Cerebellar nuclear complex (tissue), 1 donor: ENCODE data around the gene DCP1B.

Experiments
- DNase-seq, 2 experiments: peaks; one replicate each; lab custom pipeline; 2025; lab: John Stamatoyannopoulos, UW

Gene DCP1B

GRCh38 chr12:2004113-2004929, at the start of gene DCP1B:
DCP1B (minus strand) TSS chr12:2004457; CDS start chr12:2004431, 26 bp downstream.
- peak; percentile 74 to 91 for DNase-seq

GRCh38 chr12:2053691-2054090, 49.4 kb upstream of the DCP1B start:
- DNase-seq = no peak

GRCh38 chr12:2052826-2053678, 48.8 kb upstream of the DCP1B start, which contains the start of gene CACNA1C:
CACNA1C (plus strand) TSS chr12:2052987; CDS start chr12:2053563, 576 bp downstream.
- DNase-seq = no peak

GRCh38 chr12:2051700-2052621, 47.7 kb upstream of the DCP1B start:
- DNase-seq = no peak

GRCh38 chr12:2049604-2050540, 45.6 kb upstream of the DCP1B start:
- no peak for DNase-seq

GRCh38 chr12:2047752-2048151, 43.5 kb upstream of the DCP1B start:
- DNase-seq = no peak

- no peak for DNase-seq
Observed at GRCh38 chr12:2046957-2047356, 42.7 kb upstream of the DCP1B start.

GRCh38 chr12:2044165-2044564, 39.9 kb upstream of the DCP1B start:
- DNase-seq = no peak

GRCh38 chr12:2043054-2043453, 38.8 kb upstream of the DCP1B start:
- DNase-seq = no peak

- no peak for DNase-seq
Observed at GRCh38 chr12:2039034-2039433, 34.8 kb upstream of the DCP1B start.

GRCh38 chr12:2035431-2036055, 31.3 kb upstream of the DCP1B start:
- DNase-seq = no peak

- DNase-seq = peak in 1 of 2 experiments; percentile 41
Observed at GRCh38 chr12:2034633-2035430, 30.6 kb upstream of the DCP1B start.

GRCh38 chr12:2032506-2032905, 28.2 kb upstream of the DCP1B start:
- no peak for DNase-seq

- no peak for DNase-seq
Observed at GRCh38 chr12:2029851-2030250, 25.6 kb upstream of the DCP1B start.

- no peak for DNase-seq
Observed at GRCh38 chr12:2027351-2027750, 23.1 kb upstream of the DCP1B start.

- DNase-seq = no peak
Observed at GRCh38 chr12:2023365-2023764, 19.1 kb upstream of the DCP1B start.

- no peak for DNase-seq
Observed at GRCh38 chr12:2020511-2020910, 16.3 kb upstream of the DCP1B start.

GRCh38 chr12:2019126-2019525, 14.9 kb upstream of the DCP1B start:
- no peak for DNase-seq

- DNase-seq = no peak
Observed at GRCh38 chr12:2018391-2018790, 14.1 kb upstream of the DCP1B start.
